Karpas-422 (cell line): Measurements from ENCODE around the gene MLPH. TPM values are rescaled to one million over a fixed set of nuclear protein-coding genes. Genes with fewer than 3 reads are reported as not detected.

Experiments used
- DNase-seq: peaks from one replicate; pipeline ENCODE4 v3.0.0-alpha.2; 2015
- H2AFZ ChIP-seq: fragments of 200-600 bp; sonication (generic); 2 replicates; pipeline ENCODE4 v1.6.1; 2014; ENCODE audit warnings: antibody characterized with exemption, low read length, mixed read lengths
- H3K27ac ChIP-seq: fragments of 200-600 bp; sonication (generic); 2 replicates; pipeline ENCODE4 v1.5.1; 2014; ENCODE audit warnings: mild to moderate bottlenecking, low read length, moderate library complexity
- H3K27me3 ChIP-seq: fragments of 200-600 bp; sonication (generic); 2 replicates; pipeline ENCODE4 v1.6.1; 2014; ENCODE audit warnings: low read length, mixed read lengths
- H3K36me3 ChIP-seq: fragments of 200-600 bp; sonication (generic); 2 replicates; pipeline ENCODE4 v1.6.1; 2014; ENCODE audit warnings: low read length, mixed read lengths; ENCODE audit not compliant: insufficient read depth
- H3K4me1 ChIP-seq: fragments of 200-600 bp; sonication (generic); 2 replicates; pipeline ENCODE4 v1.6.1; 2014; ENCODE audit warnings: mild to moderate bottlenecking, low read length, mixed read lengths
- H3K4me2 ChIP-seq: fragments of 200-600 bp; sonication (generic); 2 replicates; pipeline ENCODE4 v1.6.1; 2014; ENCODE audit warnings: low read length, low read depth, mild to moderate bottlenecking; ENCODE audit not compliant: poor library complexity, severe bottlenecking
- H3K4me3 ChIP-seq: fragments of 200-600 bp; sonication (generic); 2 replicates; pipeline ENCODE4 v1.5.1; 2014; ENCODE audit warnings: mild to moderate bottlenecking, antibody characterized with exemption, low read length, mixed read lengths
- H3K79me2 ChIP-seq: fragments of 200-600 bp; sonication (generic); 2 replicates; pipeline ENCODE4 v1.6.1; 2014; ENCODE audit warnings: mild to moderate bottlenecking, low read length, mixed read lengths
- H3K9ac ChIP-seq: fragments of 200-600 bp; sonication (generic); 2 replicates; pipeline ENCODE4 v1.6.0; 2014; ENCODE audit warnings: low read length
- H3K9me2 ChIP-seq: fragments of 200-600 bp; sonication (generic), shearing (Covaris generic); replicated peaks from 2 replicates; pipeline ENCODE4 v1.6.0; 2014; ENCODE audit warnings: mild to moderate bottlenecking, low read length, moderate library complexity; ENCODE audit not compliant: insufficient read depth
- H3K9me3 ChIP-seq: fragments of 300-700, 200-600 bp; sonication (generic); 2 replicates; pipeline ENCODE4 v1.6.1; 2014; ENCODE audit warnings: low read length, mixed read lengths
- H4K20me1 ChIP-seq: fragments of 200-600 bp; sonication (generic); 2 replicates; pipeline ENCODE4 v1.6.1; 2014; ENCODE audit warnings: mild to moderate bottlenecking, antibody characterized with exemption, low read length, low read depth; ENCODE audit not compliant: insufficient read depth
- total RNA-seq: library from RNA; depleted of rRNA; stranded (reverse); fragments of >200 nt; shearing (Covaris generic); gene quantifications from 2 replicates; pipeline ENCODE4 v1.2.3, GENCODE V29; 2014; ENCODE audit warnings: low replicate concordance

Gene MLPH
- total RNA-seq, 1 experiment from 2014 or later, result not detected

DNA sequence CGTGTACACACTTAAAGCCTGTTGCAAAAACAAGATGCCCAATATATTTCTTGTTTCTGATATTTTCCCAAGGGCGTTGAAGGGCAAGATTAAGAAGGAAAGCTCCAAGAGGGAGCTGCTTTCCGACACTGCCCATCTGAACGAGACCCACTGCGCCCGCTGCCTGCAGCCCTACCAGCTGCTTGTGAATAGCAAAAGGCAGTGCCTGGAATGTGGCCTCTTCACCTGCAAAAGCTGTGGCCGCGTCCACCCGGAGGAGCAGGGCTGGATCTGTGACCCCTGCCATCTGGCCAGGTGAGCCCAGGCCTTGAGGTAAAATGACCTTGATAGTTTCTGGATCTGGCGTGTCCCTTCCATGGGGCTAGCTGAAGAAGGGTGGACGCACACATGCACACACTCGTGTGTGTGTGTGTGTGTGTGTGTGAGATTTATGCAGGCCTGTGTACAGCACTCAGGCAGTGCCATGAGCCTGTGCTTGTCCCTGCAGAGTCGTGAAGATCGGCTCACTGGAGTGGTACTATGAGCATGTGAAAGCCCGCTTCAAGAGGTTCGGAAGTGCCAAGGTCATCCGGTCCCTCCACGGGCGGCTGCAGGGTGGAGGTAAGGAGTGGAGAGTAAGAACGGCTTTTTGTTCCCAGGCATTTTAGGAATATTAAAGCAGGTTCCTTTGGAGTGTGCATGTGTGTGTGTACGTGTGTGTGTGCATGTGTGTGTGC, 23.6 kb downstream of the MLPH start:
- Histone ChIP-seq H3K79me2 (no peaks in the 10 kb centered on the region), H3K9ac (no peak overlapping the region), H2AFZ (no peak overlapping the region), H3K36me3 (no peaks in the 10 kb centered on the region), H3K4me1 (no peaks in the 10 kb centered on the region), H3K4me3 (no peak overlapping the region), H3K9me3 (no peaks in the 10 kb centered on the region), H4K20me1 (no peaks in the 10 kb centered on the region), H3K4me2 (no peak overlapping the region), H3K9me2 (no peaks in the 10 kb centered on the region), H3K27me3 (no peaks in the 10 kb centered on the region), H3K27ac (no peak overlapping the region)
- DNase-seq, result no peak

DNA sequence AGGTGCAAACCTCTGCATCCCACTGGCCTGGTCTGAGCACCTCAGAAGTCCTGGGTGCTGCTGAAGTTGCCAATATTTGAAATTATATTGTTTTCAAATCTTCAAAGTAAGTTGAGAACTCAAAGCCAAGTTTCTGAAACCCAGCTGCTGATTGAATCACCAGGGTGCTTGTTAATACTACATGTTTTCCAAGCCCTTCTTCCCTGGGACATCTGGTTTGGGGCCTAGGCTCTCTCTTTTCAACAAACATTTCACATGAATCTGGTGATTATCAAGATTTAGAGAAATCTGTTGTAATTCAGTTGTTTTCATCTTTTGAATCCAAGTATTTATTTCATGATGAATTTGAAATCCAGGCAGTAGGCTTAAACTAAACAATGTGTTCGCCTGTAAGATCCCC, 24.4 kb downstream of the MLPH start:
- H2AFZ ChIP-seq, result no peak overlapping the region
- no peaks in the 10 kb centered on the region for H3K4me1 ChIP-seq
- no peaks in the 10 kb centered on the region for H3K36me3 ChIP-seq
- H3K9me2 ChIP-seq, result no peaks in the 10 kb centered on the region
- no peak overlapping the region for H3K27ac ChIP-seq
- no peak overlapping the region for H3K9ac ChIP-seq
- no peaks in the 10 kb centered on the region for H4K20me1 ChIP-seq
- no peak overlapping the region for H3K4me3 ChIP-seq
- H3K79me2 ChIP-seq, result no peaks in the 10 kb centered on the region
- no peak overlapping the region for H3K4me2 ChIP-seq
- no peaks in the 10 kb centered on the region for H3K9me3 ChIP-seq
- DNase-seq, result no peak
- H3K27me3 ChIP-seq, result no peaks in the 10 kb centered on the region

DNA sequence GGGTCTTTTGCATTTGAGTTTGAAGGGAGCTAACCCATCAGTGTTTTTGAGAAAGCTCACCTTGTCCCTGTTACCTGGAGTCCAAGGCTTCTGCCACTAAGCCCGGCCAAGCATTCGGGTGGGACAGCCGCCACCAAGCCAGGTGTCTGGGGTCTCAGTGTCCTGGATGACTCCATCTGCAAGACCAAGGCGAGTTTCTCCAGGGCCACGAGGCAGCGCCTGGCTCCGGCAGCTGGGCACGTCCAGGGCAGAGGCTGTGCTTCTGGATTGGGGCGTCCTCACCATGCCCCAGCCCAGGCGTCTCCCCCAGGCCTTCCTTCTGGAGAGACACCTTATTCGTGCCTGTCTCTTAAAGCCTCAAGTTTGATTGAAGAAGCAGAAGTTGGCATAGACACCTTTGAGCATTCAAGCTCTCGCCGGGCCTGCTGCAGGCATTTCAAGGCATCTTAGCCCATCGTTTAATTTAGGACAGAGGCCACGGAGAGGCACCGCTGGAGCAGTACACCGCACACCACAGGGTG, 24.9 kb downstream of the MLPH start:
- no peaks in the 10 kb centered on the region for H3K27me3 ChIP-seq
- H3K4me1 ChIP-seq, result no peaks in the 10 kb centered on the region
- no peak overlapping the region for H3K27ac ChIP-seq
- no peak overlapping the region for H2AFZ ChIP-seq
- no peaks in the 10 kb centered on the region for H3K9me2 ChIP-seq
- DNase-seq, result no peak
- no peaks in the 10 kb centered on the region for H3K9me3 ChIP-seq
- no peaks in the 10 kb centered on the region for H4K20me1 ChIP-seq
- H3K9ac ChIP-seq, result no peak overlapping the region
- H3K4me2 ChIP-seq, result no peak overlapping the region
- H3K4me3 ChIP-seq, result no peak overlapping the region
- H3K79me2 ChIP-seq, result no peaks in the 10 kb centered on the region
- no peaks in the 10 kb centered on the region for H3K36me3 ChIP-seq

DNA sequence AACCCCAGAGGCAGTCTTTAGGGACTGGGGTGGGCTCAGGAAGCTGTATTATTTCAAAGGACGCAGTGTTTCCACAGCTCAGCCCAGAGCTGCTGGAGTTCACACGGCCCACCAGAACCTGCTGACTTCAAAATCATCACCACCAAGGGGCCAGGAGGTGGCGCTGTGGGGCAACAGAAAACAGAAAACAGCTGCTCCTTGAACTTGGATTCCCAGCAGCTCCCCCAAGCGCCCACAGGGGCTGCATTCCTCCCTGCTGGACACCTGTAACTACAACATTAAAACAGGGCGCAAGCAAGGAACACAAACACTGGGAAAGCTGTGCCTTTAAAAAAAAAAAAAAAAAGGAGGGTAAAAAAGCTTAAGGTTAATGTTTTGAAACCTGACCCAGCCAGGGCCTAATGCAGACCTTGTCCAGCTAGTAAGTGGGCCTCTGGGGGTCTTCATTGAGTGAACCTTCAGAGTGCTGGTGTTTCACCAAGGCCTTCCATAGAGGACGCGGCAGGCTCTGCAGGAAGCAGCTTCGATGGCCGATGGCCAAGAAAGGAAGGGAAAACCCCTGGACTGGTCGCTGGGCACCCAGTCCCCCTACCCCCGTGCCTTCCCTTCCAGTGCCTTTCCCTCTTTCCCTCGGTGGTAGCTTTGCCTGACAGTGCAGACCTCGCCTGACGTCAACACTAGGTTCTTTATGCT, 25.9 kb downstream of the MLPH start:
- no peaks in the 10 kb centered on the region for H3K9me2 ChIP-seq
- no peak overlapping the region for H2AFZ ChIP-seq
- DNase-seq, result peak; percentile 93
- H3K27ac ChIP-seq, result no peak overlapping the region
- no peaks in the 10 kb centered on the region for H3K9me3 ChIP-seq
- H3K4me2 ChIP-seq, result no peak overlapping the region
- no peaks in the 10 kb centered on the region for H3K4me1 ChIP-seq
- no peaks in the 10 kb centered on the region for H3K36me3 ChIP-seq
- H3K79me2 ChIP-seq, result no peaks in the 10 kb centered on the region
- no peak overlapping the region for H3K9ac ChIP-seq
- H4K20me1 ChIP-seq, result no peaks in the 10 kb centered on the region
- no peak overlapping the region for H3K4me3 ChIP-seq
- H3K27me3 ChIP-seq, result no peaks in the 10 kb centered on the region

DNA sequence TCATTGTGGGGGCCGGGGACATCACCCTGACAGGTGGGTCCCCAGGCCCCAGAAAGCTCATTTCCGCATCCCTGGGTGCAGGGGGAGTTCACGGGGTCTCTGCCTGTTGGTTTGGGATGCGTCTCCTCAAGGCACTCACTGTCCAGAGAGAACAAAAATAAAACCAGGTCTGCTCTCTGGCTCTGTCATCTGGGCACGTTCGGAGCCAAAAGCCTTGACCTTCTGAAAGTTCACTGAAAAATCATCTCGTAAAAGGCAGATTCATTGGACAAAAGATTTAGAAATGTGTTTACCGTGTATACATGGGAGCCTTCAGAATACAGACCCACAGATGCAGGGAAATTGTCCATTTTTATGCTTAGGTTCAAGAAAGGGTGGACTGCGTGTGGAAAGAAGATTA, 26.6 kb downstream of the MLPH start:
- Histone ChIP-seq H3K27me3 (no peaks in the 10 kb centered on the region), H4K20me1 (no peaks in the 10 kb centered on the region), H3K9me2 (no peaks in the 10 kb centered on the region), H3K9ac (no peak overlapping the region), H3K4me2 (no peak overlapping the region), H2AFZ (no peak overlapping the region), H3K79me2 (no peaks in the 10 kb centered on the region), H3K4me3 (no peak overlapping the region), H3K27ac (no peak overlapping the region), H3K36me3 (no peaks in the 10 kb centered on the region), H3K4me1 (no peaks in the 10 kb centered on the region), H3K9me3 (no peaks in the 10 kb centered on the region)
- DNase-seq, result no peak

DNA sequence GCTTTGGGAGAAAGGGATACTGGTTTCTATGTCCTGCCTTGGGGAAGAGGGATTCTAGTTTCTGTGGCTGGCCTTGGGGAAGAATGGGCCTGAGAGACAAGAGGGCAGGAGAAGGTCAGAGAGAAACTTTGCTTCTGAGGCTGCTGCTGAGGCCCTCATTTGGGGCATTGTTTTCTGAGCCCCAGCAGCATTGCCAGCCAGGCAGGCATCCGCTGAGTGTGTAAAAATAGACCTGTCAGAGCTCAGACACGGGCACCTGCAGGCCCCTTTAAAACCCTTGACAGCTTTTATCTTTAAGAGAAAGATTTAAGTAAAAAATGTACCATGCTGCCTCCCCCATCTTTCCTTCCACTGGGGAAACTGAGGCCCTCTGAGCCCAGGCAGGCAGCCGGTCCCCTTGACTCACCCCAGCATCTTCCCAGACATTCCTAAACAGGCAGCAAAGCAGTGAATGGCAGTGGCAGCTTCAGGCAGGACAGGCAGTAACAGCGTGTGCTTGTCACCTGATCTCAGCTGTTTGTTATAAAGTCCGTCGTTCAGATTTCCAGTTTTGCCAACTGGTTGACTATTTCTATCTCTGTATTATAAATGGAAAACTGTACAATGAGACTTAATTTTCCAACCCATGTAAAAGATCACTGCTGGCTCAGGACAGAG, 27.6 kb downstream of the MLPH start:
- H3K4me3 ChIP-seq, result no peak overlapping the region
- H3K9me2 ChIP-seq, result no peaks in the 10 kb centered on the region
- no peak overlapping the region for H2AFZ ChIP-seq
- no peak overlapping the region for H3K27ac ChIP-seq
- H3K9me3 ChIP-seq, result no peaks in the 10 kb centered on the region
- H3K27me3 ChIP-seq, result no peaks in the 10 kb centered on the region
- H3K9ac ChIP-seq, result no peak overlapping the region
- H3K79me2 ChIP-seq, result no peaks in the 10 kb centered on the region
- no peaks in the 10 kb centered on the region for H3K4me1 ChIP-seq
- DNase-seq, result no peak
- no peaks in the 10 kb centered on the region for H4K20me1 ChIP-seq
- H3K4me2 ChIP-seq, result no peak overlapping the region
- no peaks in the 10 kb centered on the region for H3K36me3 ChIP-seq

DNA sequence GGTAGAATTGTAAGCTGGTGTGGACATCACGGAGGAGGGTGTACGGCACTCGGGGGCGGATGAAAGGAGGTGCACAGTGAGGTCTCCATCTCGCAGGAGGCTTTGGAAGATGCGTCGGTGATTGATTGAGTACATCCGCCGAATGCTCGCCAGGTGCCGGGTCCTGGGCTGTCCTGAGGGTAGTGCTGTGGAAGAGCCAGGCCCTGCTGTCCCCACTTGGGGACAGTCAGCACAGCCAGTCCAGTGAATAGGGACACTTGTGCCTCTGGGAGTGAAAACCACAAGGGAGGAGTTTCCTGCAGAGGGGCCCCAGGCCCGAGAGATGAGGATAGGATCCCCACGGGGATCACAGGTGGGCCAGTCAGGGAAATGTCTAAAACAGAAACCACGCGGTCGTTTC, 28.1 kb downstream of the MLPH start:
- no peak for DNase-seq
- Histone ChIP-seq H3K4me2 (no peak overlapping the region), H3K27me3 (no peaks in the 10 kb centered on the region), H3K9me3 (no peaks in the 10 kb centered on the region), H2AFZ (no peak overlapping the region), H4K20me1 (no peaks in the 10 kb centered on the region), H3K4me1 (no peaks in the 10 kb centered on the region), H3K4me3 (no peak overlapping the region), H3K9ac (no peak overlapping the region), H3K27ac (no peak overlapping the region), H3K9me2 (no peaks in the 10 kb centered on the region), H3K79me2 (no peaks in the 10 kb centered on the region), H3K36me3 (no peaks in the 10 kb centered on the region)

DNA sequence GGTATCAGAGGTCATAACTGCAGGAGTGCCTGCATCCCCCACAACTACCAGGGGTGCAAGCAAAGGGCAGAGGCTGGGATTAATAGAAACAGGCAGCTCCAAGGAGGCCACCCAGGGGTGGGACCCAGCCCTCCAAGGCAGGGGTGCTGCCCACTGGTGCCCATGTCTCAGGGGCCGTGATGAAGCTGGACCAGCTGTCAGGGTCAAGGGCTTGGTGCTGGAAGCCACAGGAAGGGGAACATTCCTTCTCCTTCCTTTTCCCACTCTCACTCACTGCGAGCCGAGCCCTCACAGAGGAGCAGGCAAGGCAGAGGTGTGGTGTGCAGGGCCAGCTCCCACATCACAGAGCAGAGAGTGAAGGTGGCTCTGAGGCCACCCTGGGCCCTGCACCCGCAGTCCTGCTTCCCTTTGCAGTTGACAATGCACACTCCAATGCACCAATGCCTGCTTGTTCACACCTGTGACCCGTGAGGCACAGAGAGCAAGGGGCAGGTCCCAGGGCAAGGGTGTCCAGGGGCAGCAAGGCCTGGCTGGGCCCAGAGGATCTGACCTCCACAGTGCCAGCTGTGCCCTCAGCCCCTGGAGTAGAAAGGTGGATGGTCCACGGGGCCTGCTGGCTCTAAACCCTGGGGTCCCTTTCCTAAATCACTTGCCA, 28.7 kb downstream of the MLPH start:
- H3K4me3 ChIP-seq, result no peak overlapping the region
- no peaks in the 10 kb centered on the region for H3K4me1 ChIP-seq
- no peak overlapping the region for H2AFZ ChIP-seq
- H3K9me2 ChIP-seq, result no peaks in the 10 kb centered on the region
- H3K4me2 ChIP-seq, result no peak overlapping the region
- no peaks in the 10 kb centered on the region for H3K9me3 ChIP-seq
- H3K9ac ChIP-seq, result no peak overlapping the region
- no peaks in the 10 kb centered on the region for H3K36me3 ChIP-seq
- H4K20me1 ChIP-seq, result no peaks in the 10 kb centered on the region
- DNase-seq, result no peak
- no peaks in the 10 kb centered on the region for H3K27me3 ChIP-seq
- H3K79me2 ChIP-seq, result no peaks in the 10 kb centered on the region
- no peak overlapping the region for H3K27ac ChIP-seq
